Neural progenitor cell (in vitro differentiated cells): ENCODE data around the gene KCTD12. TPM values are rescaled to one million over a fixed set of nuclear protein-coding genes. Genes with fewer than 3 reads are reported as not detected.

Source experiments
- DNase-seq: peaks from one replicate; pipeline ENCODE4 v3.0.0-alpha.2; 2016; ENCODE audit warnings: low spot score
- H2AFZ ChIP-seq: fragments of 200-600 bp; sonication (generic); replicated peaks from 2 replicates; pipeline ENCODE4 v1.6.1; 2016; ENCODE audit warnings: antibody characterized with exemption
- H3F3A ChIP-seq: fragments of 200-600 bp; sonication (generic); 2 replicates; pipeline ENCODE4 v1.6.1; 2016; ENCODE audit warnings: antibody characterized with exemption, low read depth
- H3K27ac ChIP-seq: fragments of 200-600 bp; sonication (generic); 2 replicates; pipeline ENCODE4 v1.5.1; 2016; ENCODE audit warnings: mild to moderate bottlenecking
- H3K27me3 ChIP-seq: fragments of 200-600 bp; sonication (generic); 2 replicates; pipeline ENCODE4 v1.6.1; 2016; ENCODE audit warnings: mild to moderate bottlenecking, moderate library complexity
- H3K36me3 ChIP-seq: fragments of 200-600 bp; sonication (generic); 2 replicates; pipeline ENCODE4 v1.5.1; 2016
- H3K4me1 ChIP-seq: fragments of 200-600 bp; sonication (generic); 2 replicates; pipeline ENCODE4 v1.6.1; 2016; ENCODE audit warnings: mixed run types
- H3K4me2 ChIP-seq: fragments of 200-600 bp; sonication (generic); 2 replicates; pipeline ENCODE4 v1.6.1; 2016
- H3K4me3 ChIP-seq: fragments of 200-600 bp; sonication (generic); 2 replicates; pipeline ENCODE4 v1.5.1; 2016
- H3K79me2 ChIP-seq: fragments of 200-600 bp; sonication (generic); 2 replicates; pipeline ENCODE4 v1.6.1; 2016; ENCODE audit warnings: low read depth
- H3K9ac ChIP-seq: fragments of 200-600 bp; sonication (generic); 2 replicates; pipeline ENCODE4 v1.6.1; 2016
- H3K9me3 ChIP-seq: fragments of 200-600 bp; sonication (generic); 2 replicates; pipeline ENCODE4 v1.5.1; 2016; ENCODE audit warnings: low read depth
- H4K20me1 ChIP-seq: fragments of 200-600 bp; sonication (generic); 2 replicates; pipeline ENCODE4 v1.6.1; 2016; ENCODE audit warnings: low read depth
- H3K27ac Mint-ChIP-seq: 3 replicates; pipeline ENCODE4 v1.8.0; 2021; ENCODE audit warnings: mixed read lengths
- H3K27me3 Mint-ChIP-seq: 2 replicates; pipeline ENCODE4 v1.8.0; 2022; ENCODE audit warnings: low read depth, mild to moderate bottlenecking, inconsistent platforms, moderate library complexity, mixed read lengths; ENCODE audit not compliant: insufficient read depth
- H3K36me3 Mint-ChIP-seq: 3 replicates; pipeline ENCODE4 v1.8.0; 2021; ENCODE audit warnings: mixed read lengths
- H3K4me1 Mint-ChIP-seq: 3 replicates; pipeline ENCODE4 v1.8.0; 2021; ENCODE audit warnings: mixed read lengths
- H3K4me3 Mint-ChIP-seq: 3 replicates; pipeline ENCODE4 v1.8.0; 2021; ENCODE audit warnings: mild to moderate bottlenecking, moderate library complexity, mixed read lengths
- H3K9me3 Mint-ChIP-seq: 3 replicates; pipeline ENCODE4 v1.8.0; 2020; ENCODE audit warnings: mixed read lengths
- EZH2 ChIP-seq: fragments of 200-600 bp; sonication (generic); IDR thresholded peaks from 2 replicates; pipeline ENCODE4 v1.6.1; 2017; ENCODE audit warnings: antibody characterized with exemption, mild to moderate bottlenecking, moderate library complexity
- EZH2phosphoT487 ChIP-seq: fragments of 200-600 bp; sonication (generic); IDR thresholded peaks from 2 replicates; pipeline ENCODE4 v1.6.1; 2017; ENCODE audit warnings: antibody characterized with exemption
- total RNA-seq: library from RNA; depleted of rRNA; stranded (reverse); fragments of >200 nt; gene quantifications from 2 replicates; pipeline ENCODE4 v1.2.3, GENCODE V29; 2015; ENCODE audit warnings: low replicate concordance
- TF ChIP-seq, protein P1 (sequence below): fragments of 200-600 bp; sonication (generic); IDR thresholded peaks from 2 replicates; pipeline ENCODE4 v1.5.1; 2017; ENCODE audit warnings: antibody characterized with exemption, mild to moderate bottlenecking

KCTD12 gene
- total RNA-seq, 1 donor from 2014 or later = 1.9 TPM

- Mint-ChIP-seq H3K9me3 (no peaks in the 10 kb centered on the region), H3K27me3 (no peaks in the 10 kb centered on the region), H3K4me3 (no peak overlapping the region), H3K36me3 (no peaks in the 10 kb centered on the region), H3K4me1 (no peaks in the 10 kb centered on the region), H3K27ac (no peak overlapping the region)
- Histone ChIP-seq H3K4me2 (no peak overlapping the region), H2AFZ (no peak overlapping the region), H3K4me1 (no peaks in the 10 kb centered on the region), H3K36me3 (no peaks in the 10 kb centered on the region), H3K79me2 (no peaks in the 10 kb centered on the region), H3K4me3 (no peak overlapping the region), H4K20me1 (no peaks in the 10 kb centered on the region), H3K9ac (no peak overlapping the region), H3K27ac (no peak overlapping the region), H3K9me3 (no peaks in the 10 kb centered on the region), H3F3A (no peaks in the 10 kb centered on the region), H3K27me3 (no peaks in the 10 kb centered on the region)
- DNase-seq = no peak
- TF ChIP-seq, protein P1, sequence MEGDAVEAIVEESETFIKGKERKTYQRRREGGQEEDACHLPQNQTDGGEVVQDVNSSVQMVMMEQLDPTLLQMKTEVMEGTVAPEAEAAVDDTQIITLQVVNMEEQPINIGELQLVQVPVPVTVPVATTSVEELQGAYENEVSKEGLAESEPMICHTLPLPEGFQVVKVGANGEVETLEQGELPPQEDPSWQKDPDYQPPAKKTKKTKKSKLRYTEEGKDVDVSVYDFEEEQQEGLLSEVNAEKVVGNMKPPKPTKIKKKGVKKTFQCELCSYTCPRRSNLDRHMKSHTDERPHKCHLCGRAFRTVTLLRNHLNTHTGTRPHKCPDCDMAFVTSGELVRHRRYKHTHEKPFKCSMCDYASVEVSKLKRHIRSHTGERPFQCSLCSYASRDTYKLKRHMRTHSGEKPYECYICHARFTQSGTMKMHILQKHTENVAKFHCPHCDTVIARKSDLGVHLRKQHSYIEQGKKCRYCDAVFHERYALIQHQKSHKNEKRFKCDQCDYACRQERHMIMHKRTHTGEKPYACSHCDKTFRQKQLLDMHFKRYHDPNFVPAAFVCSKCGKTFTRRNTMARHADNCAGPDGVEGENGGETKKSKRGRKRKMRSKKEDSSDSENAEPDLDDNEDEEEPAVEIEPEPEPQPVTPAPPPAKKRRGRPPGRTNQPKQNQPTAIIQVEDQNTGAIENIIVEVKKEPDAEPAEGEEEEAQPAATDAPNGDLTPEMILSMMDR = no peak
- TF ChIP-seq EZH2phosphoT487 (no peak), EZH2 (no peak)
Observed at GRCh38 chr13:76875271-76875815, 10.9 kb downstream of the KCTD12 start.

GRCh38 chr13:76874479-76874878 lies 11.7 kb downstream of the KCTD12 start:
- H3K4me3 Mint-ChIP-seq = no peak overlapping the region
- H3K36me3 ChIP-seq = no peaks in the 10 kb centered on the region
- no peak for DNase-seq
- no peaks in the 10 kb centered on the region for H3K9me3 Mint-ChIP-seq
- no peak overlapping the region for H2AFZ ChIP-seq
- TF ChIP-seq, protein P1 = no peak
- no peak for TF ChIP-seq EZH2phosphoT487
- no peak for TF ChIP-seq EZH2
- H3K27ac Mint-ChIP-seq = no peak overlapping the region
- H3K4me1 ChIP-seq = no peaks in the 10 kb centered on the region
- H3K4me3 ChIP-seq = no peak overlapping the region
- no peaks in the 10 kb centered on the region for H3K9me3 ChIP-seq
- no peak overlapping the region for H3K27ac ChIP-seq
- H3K4me1 Mint-ChIP-seq = no peaks in the 10 kb centered on the region
- H3K36me3 Mint-ChIP-seq = no peaks in the 10 kb centered on the region
- H3K79me2 ChIP-seq = no peaks in the 10 kb centered on the region
- no peaks in the 10 kb centered on the region for H3K27me3 ChIP-seq
- H3K27me3 Mint-ChIP-seq = no peaks in the 10 kb centered on the region
- no peak overlapping the region for H3K4me2 ChIP-seq
- no peaks in the 10 kb centered on the region for H3F3A ChIP-seq
- no peak overlapping the region for H3K9ac ChIP-seq
- no peaks in the 10 kb centered on the region for H4K20me1 ChIP-seq

- no peak overlapping the region for H3K4me3 ChIP-seq
- H3K4me2 ChIP-seq = no peak overlapping the region
- H3K9me3 Mint-ChIP-seq = no peaks in the 10 kb centered on the region
- DNase-seq = no peak
- H3K27me3 ChIP-seq = no peaks in the 10 kb centered on the region
- no peak overlapping the region for H3K27ac ChIP-seq
- H3K4me1 Mint-ChIP-seq = no peaks in the 10 kb centered on the region
- H3K4me1 ChIP-seq = no peaks in the 10 kb centered on the region
- H3F3A ChIP-seq = no peaks in the 10 kb centered on the region
- TF ChIP-seq EZH2 (no peak), EZH2phosphoT487 (no peak)
- TF ChIP-seq, protein P1 = no peak
- no peaks in the 10 kb centered on the region for H3K36me3 ChIP-seq
- no peak overlapping the region for H2AFZ ChIP-seq
- no peaks in the 10 kb centered on the region for H3K9me3 ChIP-seq
- no peak overlapping the region for H3K9ac ChIP-seq
- H3K79me2 ChIP-seq = no peaks in the 10 kb centered on the region
- H3K4me3 Mint-ChIP-seq = no peak overlapping the region
- no peak overlapping the region for H3K27ac Mint-ChIP-seq
- H3K27me3 Mint-ChIP-seq = no peaks in the 10 kb centered on the region
- no peaks in the 10 kb centered on the region for H3K36me3 Mint-ChIP-seq
- H4K20me1 ChIP-seq = no peaks in the 10 kb centered on the region
Observed at GRCh38 chr13:76873445-76873844, 12.8 kb downstream of the KCTD12 start.
